PC-9 (cell line): ENCODE results near the gene EPS8L3.

Experiments used
- CTCF ChIP-seq: fragments of 200-600 bp; sonication (generic); conservative IDR thresholded peaks from 2 replicates; pipeline ENCODE4 v1.6.1; 2017; ENCODE audit warnings: mixed run types, antibody characterized with exemption, mild to moderate bottlenecking, moderate library complexity
- EZH2 ChIP-seq: fragments of 200-600 bp; sonication (generic); IDR thresholded peaks from 2 replicates; pipeline ENCODE4 v1.8.0; 2017; ENCODE audit warnings: antibody characterized with exemption, low read depth

- peak; percentile 97 for TF ChIP-seq CTCF
- no peak for TF ChIP-seq EZH2
Measured at GRCh38 chr1:109773203-109773899, 9.6 kb upstream of the EPS8L3 start.
